A673 (cell line): ENCODE results near the gene MKI67. TPM values are rescaled to one million over a fixed set of nuclear protein-coding genes. Genes with fewer than 3 reads are reported as not detected.
A peak's percentile ranks its signal among the peaks of the same experiment; 100 is the strongest.

Source experiments
- BruUV-seq: library from RNA; stranded (reverse); fragments of 400-500 nt; replicated peaks from 2 replicates; lab custom pipeline; 2021; lab: Mats Ljungman, UMichigan
- CTCF ChIA-PET: fragments of 300-600 bp; sonication (Branson Sonifier 250); formaldehyde crosslinking; loops from one replicate; lab custom pipeline; 2022; ENCODE audit warnings: antibody characterized with exemption; lab: Charles Lee
- POLR2A ChIA-PET: fragments of 300-600 bp; sonication (Branson Sonifier 250); formaldehyde crosslinking; loops from one replicate; lab custom pipeline; 2022; ENCODE audit warnings: antibody characterized with exemption; ENCODE audit not compliant: low non-redundant PET; lab: Charles Lee
- DNase-seq: peaks from one replicate; pipeline ENCODE4 v3.0.0-alpha.2; 2015; ENCODE audit warnings: low spot score
- H3K27ac ChIP-seq: fragments of 200-600 bp; sonication (generic); 2 replicates; pipeline ENCODE4 v1.5.1; 2016; ENCODE audit warnings: mixed run types, low read depth, mild to moderate bottlenecking, mixed read lengths, antibody characterized with exemption, low read length; ENCODE audit not compliant: poor library complexity, severe bottlenecking
- H3K27me3 ChIP-seq: fragments of 200-600 bp; sonication (generic); replicated peaks from 2 replicates; pipeline ENCODE4 v1.6.1; 2017; ENCODE audit warnings: mixed run types, low read depth, mild to moderate bottlenecking, mixed read lengths, antibody characterized with exemption, low read length; ENCODE audit not compliant: insufficient read depth, poor library complexity
- H3K36me3 ChIP-seq: fragments of 200-600 bp; sonication (generic); 2 replicates; pipeline ENCODE4 v1.6.1; 2016; ENCODE audit warnings: mixed run types, mild to moderate bottlenecking, mixed read lengths, antibody characterized with exemption, low read length; ENCODE audit not compliant: insufficient read depth, poor library complexity, severe bottlenecking
- H3K4me1 ChIP-seq: fragments of 200-600 bp; sonication (generic); 2 replicates; pipeline ENCODE4 v1.6.1; 2017; ENCODE audit warnings: mixed run types, mild to moderate bottlenecking, mixed read lengths, antibody characterized with exemption, low read length; ENCODE audit not compliant: insufficient read depth, poor library complexity, severe bottlenecking
- H3K4me3 ChIP-seq: fragments of 200-600 bp; sonication (generic); 2 replicates; pipeline ENCODE4 v1.5.1; 2016; ENCODE audit warnings: low read depth, mixed run types, mild to moderate bottlenecking, mixed read lengths, low read length; ENCODE audit not compliant: poor library complexity, severe bottlenecking
- H3K9me3 ChIP-seq: fragments of 200-600 bp; sonication (generic); 2 replicates; pipeline ENCODE4 v1.6.1; 2016; ENCODE audit warnings: mixed run types, low read depth, mild to moderate bottlenecking, mixed read lengths, antibody characterized with exemption, low read length; ENCODE audit not compliant: poor library complexity, severe bottlenecking
- EZH2 ChIP-seq: fragments of 200-600 bp; sonication (generic); IDR thresholded peaks from 2 replicates; pipeline ENCODE4 v1.6.1; 2017; ENCODE audit warnings: borderline replicate concordance, low read depth, mild to moderate bottlenecking, mixed read lengths, antibody characterized with exemption, low read length; ENCODE audit not compliant: poor library complexity, severe bottlenecking
- intact Hi-C: fragments of 100-400 bp; cut with micrococcal nuclease; formaldehyde crosslinking; loops from one replicate; pipeline ENCODE4 v1.10.0; 2022; ENCODE audit not compliant: unreplicated experiment
- total RNA-seq: library from RNA; stranded (reverse); gene quantifications from 2 replicates; pipeline ENCODE4 v1.2.3, GENCODE V29; 2021
- TF ChIP-seq, protein P1 (sequence below): fragments of 300-800, 200-600 bp; sonication (generic); conservative IDR thresholded peaks from 2 replicates; pipeline ENCODE4 v1.5.1; 2017; ENCODE audit warnings: low read depth, mild to moderate bottlenecking, antibody characterized with exemption, low read length, moderate library complexity, mixed read lengths

MKI67 gene
- total RNA-seq, 1 experiment from 2014 or later = 249 TPM

DNA sequence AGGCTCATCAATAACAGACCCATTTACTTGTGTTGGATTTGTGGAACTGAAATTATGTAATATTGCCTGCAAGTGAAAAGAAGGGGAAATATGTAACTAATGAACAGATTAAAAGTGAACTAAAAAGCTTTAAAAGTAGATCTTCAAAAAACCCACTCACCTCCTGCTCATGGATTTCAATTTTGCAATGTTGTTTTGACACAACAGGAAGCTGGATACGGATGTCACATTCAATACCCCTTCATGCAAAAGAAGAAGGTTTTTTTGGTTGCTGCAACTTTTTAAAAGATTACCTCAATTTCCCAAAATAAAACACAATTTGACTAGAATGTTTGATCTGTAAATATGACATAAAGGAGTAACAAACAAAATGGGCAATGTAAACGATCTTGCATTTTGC, 3.3 kb downstream of the MKI67 start:
- H3K36me3 ChIP-seq = peaks cover 71% of the 10 kb centered on the region
- TF ChIP-seq, protein P1, sequence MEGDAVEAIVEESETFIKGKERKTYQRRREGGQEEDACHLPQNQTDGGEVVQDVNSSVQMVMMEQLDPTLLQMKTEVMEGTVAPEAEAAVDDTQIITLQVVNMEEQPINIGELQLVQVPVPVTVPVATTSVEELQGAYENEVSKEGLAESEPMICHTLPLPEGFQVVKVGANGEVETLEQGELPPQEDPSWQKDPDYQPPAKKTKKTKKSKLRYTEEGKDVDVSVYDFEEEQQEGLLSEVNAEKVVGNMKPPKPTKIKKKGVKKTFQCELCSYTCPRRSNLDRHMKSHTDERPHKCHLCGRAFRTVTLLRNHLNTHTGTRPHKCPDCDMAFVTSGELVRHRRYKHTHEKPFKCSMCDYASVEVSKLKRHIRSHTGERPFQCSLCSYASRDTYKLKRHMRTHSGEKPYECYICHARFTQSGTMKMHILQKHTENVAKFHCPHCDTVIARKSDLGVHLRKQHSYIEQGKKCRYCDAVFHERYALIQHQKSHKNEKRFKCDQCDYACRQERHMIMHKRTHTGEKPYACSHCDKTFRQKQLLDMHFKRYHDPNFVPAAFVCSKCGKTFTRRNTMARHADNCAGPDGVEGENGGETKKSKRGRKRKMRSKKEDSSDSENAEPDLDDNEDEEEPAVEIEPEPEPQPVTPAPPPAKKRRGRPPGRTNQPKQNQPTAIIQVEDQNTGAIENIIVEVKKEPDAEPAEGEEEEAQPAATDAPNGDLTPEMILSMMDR = no peak
- H3K27me3 ChIP-seq = no peaks in the 10 kb centered on the region
- no peak overlapping the region for H3K27ac ChIP-seq
- no peak for DNase-seq
- ChIA-PET POLR2A (no interaction called here), CTCF (no interaction called here)
- intact Hi-C loops = no loop called here
- no TSS peak for BruUV-seq
- peak overlapping the region; percentile 97 for H3K4me3 ChIP-seq
- H3K4me1 ChIP-seq = peaks cover 15% of the 10 kb centered on the region
- no peaks in the 10 kb centered on the region for H3K9me3 ChIP-seq

- H3K36me3 ChIP-seq = peaks cover 82% of the 10 kb centered on the region
- no peaks in the 10 kb centered on the region for H3K9me3 ChIP-seq
- ChIA-PET POLR2A (no interaction called here), CTCF (no interaction called here)
- H3K4me3 ChIP-seq = no peak overlapping the region
- BruUV-seq = no TSS peak
- H3K4me1 ChIP-seq = peaks cover 15% of the 10 kb centered on the region
- H3K27ac ChIP-seq = no peak overlapping the region
- no peaks in the 10 kb centered on the region for H3K27me3 ChIP-seq
- peak; percentile 25 for DNase-seq
- TF ChIP-seq EZH2 = no peak
- TF ChIP-seq, protein P1 = no peak
- intact Hi-C loops = no loop called here
Measured at GRCh38 chr10:128121750-128122412, 4.3 kb downstream of the MKI67 start.

DNA sequence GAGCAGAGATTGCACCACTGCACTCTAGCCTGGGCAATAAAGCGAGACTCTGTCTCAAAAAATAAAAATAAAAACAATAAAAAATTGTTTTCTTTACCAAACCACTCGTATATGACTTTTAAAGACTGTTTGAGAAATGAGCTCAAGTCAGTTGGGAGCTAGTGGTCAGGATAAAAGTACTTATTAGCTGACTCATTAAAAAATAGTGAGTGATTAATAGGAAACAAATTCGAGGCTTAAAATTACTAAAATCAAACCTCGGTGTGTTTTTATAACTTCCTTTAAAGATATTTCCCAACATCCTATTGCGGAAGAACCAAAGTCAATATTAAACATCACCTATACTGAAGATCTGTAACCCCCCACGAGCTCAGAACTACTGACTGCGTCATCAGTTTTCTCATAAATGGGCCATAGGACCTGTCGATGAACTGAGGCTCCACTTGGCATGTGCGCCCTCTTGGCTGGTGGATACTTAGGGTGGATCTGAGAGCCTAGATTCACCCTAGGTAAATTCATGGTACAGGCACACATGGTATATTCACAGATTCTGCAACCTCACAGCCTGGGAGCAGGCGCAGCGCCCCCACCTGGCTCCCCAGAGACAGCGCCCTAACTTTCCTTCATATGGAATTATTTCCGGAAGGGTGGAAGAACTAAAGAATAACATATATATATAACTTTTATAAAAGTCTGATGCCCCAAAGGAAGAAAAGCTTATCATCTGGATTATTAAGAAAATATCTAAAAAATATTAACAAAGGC, 9.2 kb downstream of the MKI67 start:
- TF ChIP-seq EZH2 = no peak
- TF ChIP-seq, protein P1 = peak; percentile 61
- no peak for DNase-seq
- Histone ChIP-seq H3K4me1 (no peaks in the 10 kb centered on the region), H3K9me3 (no peaks in the 10 kb centered on the region), H3K27me3 (no peaks in the 10 kb centered on the region), H3K4me3 (no peak overlapping the region), H3K36me3 (peaks cover 97% of the 10 kb centered on the region), H3K27ac (no peak overlapping the region)
- CTCF ChIA-PET = no interaction called here
- POLR2A ChIA-PET = no interaction called here
- BruUV-seq = no TSS peak
- intact Hi-C loops = no loop called here
